H9 (cell line): ENCODE data around the gene NEMF. TPM values are rescaled to one million over a fixed set of nuclear protein-coding genes. Genes with fewer than 3 reads are reported as not detected.

Experiments
- DNase-seq: peaks from one replicate; pipeline ENCODE4 v3.0.0-alpha.2; 2017
- H2AFZ ChIP-seq: one replicate; pipeline ENCODE4 v1.6.1; 2013; ENCODE audit warnings: mild to moderate bottlenecking, low read length, control low read depth, moderate library complexity
- H2AK5ac ChIP-seq: 2 replicates; pipeline ENCODE4 v1.6.1; 2013; ENCODE audit warnings: low read length, control low read depth, mixed read lengths; ENCODE audit not compliant: insufficient read length
- H2BK120ac ChIP-seq: one replicate; pipeline ENCODE4 v1.6.1; 2013; ENCODE audit warnings: low read depth, mild to moderate bottlenecking, low read length, control low read depth, inconsistent platforms; ENCODE audit not compliant: poor library complexity, severe bottlenecking
- H2BK12ac ChIP-seq: 2 replicates; pipeline ENCODE4 v1.6.1; 2013; ENCODE audit warnings: low read length, control low read depth, mixed read lengths, low read depth; ENCODE audit not compliant: insufficient read length
- H2BK15ac ChIP-seq: 2 replicates; pipeline ENCODE4 v1.6.1; 2013; ENCODE audit warnings: low read depth, low read length, control low read depth
- H2BK20ac ChIP-seq: one replicate; pipeline ENCODE4 v1.6.1; 2013; ENCODE audit warnings: low read depth, mild to moderate bottlenecking, low read length, control low read depth, inconsistent platforms; ENCODE audit not compliant: poor library complexity, severe bottlenecking
- H2BK5ac ChIP-seq: 2 replicates; pipeline ENCODE4 v1.6.1; 2013; ENCODE audit warnings: low read length, control low read depth, mixed read lengths; ENCODE audit not compliant: insufficient read length
- H3K14ac ChIP-seq: 2 replicates; pipeline ENCODE4 v1.6.1; 2013; ENCODE audit warnings: low read length, control low read depth; ENCODE audit not compliant: insufficient read depth
- H3K18ac ChIP-seq: 2 replicates; pipeline ENCODE4 v1.6.1; 2013; ENCODE audit warnings: low read depth, mild to moderate bottlenecking, mixed read lengths, low read length, control low read depth; ENCODE audit not compliant: insufficient read length
- H3K23ac ChIP-seq: 2 replicates; pipeline ENCODE4 v1.6.1; 2013; ENCODE audit warnings: low read length, control low read depth, mixed read lengths, low read depth; ENCODE audit not compliant: insufficient read length
- H3K23me2 ChIP-seq: 2 replicates; pipeline ENCODE4 v1.6.1; 2013; ENCODE audit warnings: low read depth, mild to moderate bottlenecking, mixed read lengths, low read length, control low read depth; ENCODE audit not compliant: insufficient read length, poor library complexity, severe bottlenecking
- H3K27ac ChIP-seq: 2 replicates; pipeline ENCODE4 v1.5.1; 2013; ENCODE audit warnings: low read length, control low read depth, mixed read lengths, low read depth; ENCODE audit not compliant: insufficient read length
- H3K27me3 ChIP-seq: 2 replicates; pipeline ENCODE4 v1.6.1; 2013; ENCODE audit warnings: low read length, control low read depth, inconsistent platforms; ENCODE audit not compliant: insufficient read depth
- H3K4ac ChIP-seq: 2 replicates; pipeline ENCODE4 v1.6.1; 2013; ENCODE audit warnings: low read depth, mild to moderate bottlenecking, control low read depth, inconsistent platforms, low read length, moderate library complexity
- H3K4me1 ChIP-seq: 2 replicates; pipeline ENCODE4 v1.6.1; 2013; ENCODE audit warnings: low read length, control low read depth, inconsistent platforms; ENCODE audit not compliant: insufficient read depth
- H3K4me2 ChIP-seq: 2 replicates; pipeline ENCODE4 v1.6.1; 2013; ENCODE audit warnings: low read length, control low read depth, mixed read lengths; ENCODE audit not compliant: insufficient read length, insufficient read depth
- H3K56ac ChIP-seq: 2 replicates; pipeline ENCODE4 v1.6.1; 2013; ENCODE audit warnings: low read depth, mild to moderate bottlenecking, mixed read lengths, low read length, control low read depth; ENCODE audit not compliant: insufficient read length
- H3K79me1 ChIP-seq: 2 replicates; pipeline ENCODE4 v1.6.1; 2013; ENCODE audit warnings: low read depth, mild to moderate bottlenecking, moderate library complexity, low read length, control low read depth, inconsistent platforms; ENCODE audit not compliant: insufficient read depth, poor library complexity, severe bottlenecking
- H3K79me2 ChIP-seq: 2 replicates; pipeline ENCODE4 v1.6.1; 2013; ENCODE audit warnings: low read length, control low read depth, inconsistent platforms; ENCODE audit not compliant: insufficient read depth
- H3K9ac ChIP-seq: 2 replicates; pipeline ENCODE4 v1.6.1; 2013; ENCODE audit warnings: low read length, control low read depth, mixed read lengths; ENCODE audit not compliant: insufficient read length; ENCODE audit errors: extremely low read depth
- H3K9me3 ChIP-seq: one replicate; pipeline ENCODE4 v1.6.1; 2013; ENCODE audit warnings: low read depth, low read length, inconsistent platforms; ENCODE audit not compliant: control insufficient read depth
- H3T11ph ChIP-seq: one replicate; pipeline ENCODE4 v1.6.1; 2013; ENCODE audit warnings: mild to moderate bottlenecking, low read length, control low read depth, inconsistent platforms
- H4K20me1 ChIP-seq: one replicate; pipeline ENCODE4 v1.6.1; 2013; ENCODE audit not compliant: control insufficient read depth, insufficient read length, insufficient read depth
- H4K5ac ChIP-seq: 2 replicates; pipeline ENCODE4 v1.6.1; 2013; ENCODE audit warnings: low read depth, mild to moderate bottlenecking, mixed read lengths, low read length, control low read depth; ENCODE audit not compliant: insufficient read length
- H4K8ac ChIP-seq: replicated peaks from 2 replicates; pipeline ENCODE4 v1.6.1; 2013; ENCODE audit warnings: low read length, control low read depth, mixed read lengths, low read depth; ENCODE audit not compliant: insufficient read length
- H4K91ac ChIP-seq: 2 replicates; pipeline ENCODE4 v1.6.1; 2013; ENCODE audit warnings: low read depth, mild to moderate bottlenecking, moderate library complexity, mixed read lengths, low read length, control low read depth; ENCODE audit not compliant: insufficient read length
- H3K27ac Mint-ChIP-seq, 3 experiments: 2 replicates in 2 of 3; 3 replicates in 1 of 3; pipeline ENCODE4 v1.8.0; 2020 to 2021; ENCODE audit warnings: mixed read lengths in 3 of 3, mild to moderate bottlenecking in 1 of 3, moderate library complexity in 1 of 3
- H3K27me3 Mint-ChIP-seq: 2 replicates; pipeline ENCODE4 v1.8.0; 2021; ENCODE audit warnings: low read depth, mild to moderate bottlenecking, moderate library complexity, mixed read lengths
- H3K36me3 Mint-ChIP-seq, 3 experiments: 2 replicates in 2 of 3; 3 replicates in 1 of 3; pipeline ENCODE4 v1.8.0; 2020 to 2021; ENCODE audit warnings: low read depth in 3 of 3, mixed read lengths in 3 of 3; ENCODE audit not compliant: insufficient read depth in 1 of 3
- H3K4me1 Mint-ChIP-seq, 2 experiments: 2 replicates each; pipeline ENCODE4 v1.8.0; 2020; ENCODE audit warnings: mixed read lengths in 2 of 2
- H3K4me3 Mint-ChIP-seq, 2 experiments: 2 replicates in 1 of 2; 3 replicates in 1 of 2; pipeline ENCODE4 v1.8.0; 2020 to 2021; ENCODE audit warnings: mild to moderate bottlenecking in 2 of 2, mixed read lengths in 2 of 2, moderate library complexity in 1 of 2
- H3K9me3 Mint-ChIP-seq, 2 experiments: 2 replicates in 1 of 2; 3 replicates in 1 of 2; pipeline ENCODE4 v1.8.0; 2020; ENCODE audit warnings: mild to moderate bottlenecking in 2 of 2, mixed read lengths in 2 of 2, moderate library complexity in 1 of 2
- WGBS: extraction: QIAGEN DNeasy Blood & Tissue Kit; methylation state at CpG from one replicate; pipeline ENCODE4 v1.1.7; 2013; ENCODE audit warnings: missing lambda C conversion rate, low lambda C conversion rate, mixed read lengths; ENCODE audit not compliant: insufficient read length; ENCODE audit errors: extremely low coverage; 5-methylcytosine and 5-hydroxymethylcytosine counted together
- total RNA-seq: library from RNA; stranded (reverse); gene quantifications from 2 replicates; pipeline ENCODE4 v1.2.1, GENCODE V29; 2021
- TF ChIP-seq, protein P1 (sequence below): fragments of 200-600 bp; sonication (generic); conservative IDR thresholded peaks from 3 replicates; pipeline ENCODE4 v1.8.0; 2021; ENCODE audit warnings: antibody characterized with exemption, mild to moderate bottlenecking

NEMF gene
- total RNA-seq, 1 experiment from 2014 or later, result 57.4 TPM

DNA sequence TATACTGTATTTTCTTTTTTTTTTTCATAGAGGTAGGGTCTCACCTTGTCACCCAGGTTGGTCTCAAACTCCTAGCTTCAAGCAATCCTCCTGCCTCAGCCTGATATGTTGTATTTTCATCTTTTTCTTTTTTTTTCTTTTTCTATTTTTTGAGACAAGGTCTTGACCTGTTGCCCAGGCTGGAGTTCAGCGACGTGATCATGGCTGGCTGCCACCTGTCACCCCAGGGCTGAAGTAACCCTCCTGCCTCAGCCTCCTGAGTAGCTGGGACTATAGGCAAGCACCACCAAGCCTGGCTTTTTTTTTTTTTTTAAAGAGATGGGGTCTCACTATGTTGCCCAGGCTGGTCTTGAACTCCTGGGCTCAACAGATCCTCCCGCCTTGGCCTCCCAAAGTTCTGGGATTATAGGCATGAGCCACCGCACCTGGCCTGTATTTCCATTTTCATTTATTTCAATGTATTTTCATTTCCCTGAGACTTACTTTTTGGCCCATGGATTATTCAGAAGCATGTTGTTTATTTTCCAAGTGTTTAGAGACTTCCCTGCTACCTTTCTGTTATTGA is 24.1 kb upstream of the NEMF start:
- Histone ChIP-seq H2BK15ac (no peak overlapping the region), H3K23me2 (no peaks in the 10 kb centered on the region), H4K8ac (no peak overlapping the region), H3K9ac (no peak overlapping the region), H2BK120ac (no peak overlapping the region), H3K23ac (no peak overlapping the region), H3K79me2 (no peaks in the 10 kb centered on the region), H2AFZ (no peak overlapping the region), H3K4me2 (no peak overlapping the region), H3K9me3 (no peaks in the 10 kb centered on the region), H3K4ac (no peak overlapping the region), H4K91ac (no peak overlapping the region), H4K5ac (no peak overlapping the region), H4K20me1 (no peaks in the 10 kb centered on the region), H3K4me1 (peaks cover 3% of the 10 kb centered on the region; the same call in 1 of the 2 replicates), H3K27me3 (no peaks in the 10 kb centered on the region), H2BK5ac (no peak overlapping the region), H3K56ac (no peak overlapping the region), H2BK20ac (no peak overlapping the region), H3K18ac (no peak overlapping the region), H2AK5ac (no peak overlapping the region), H2BK12ac (no peak overlapping the region), H3K27ac (no peak overlapping the region), H3K14ac (no peak overlapping the region), H3T11ph (no peak overlapping the region), H3K79me1 (no peaks in the 10 kb centered on the region)
- H3K4me1 Mint-ChIP-seq, result peaks cover 5 to 9% of the 10 kb centered on the region in 2 experiments
- no peaks in the 10 kb centered on the region for H3K27me3 Mint-ChIP-seq
- no peak overlapping the region for H3K27ac Mint-ChIP-seq
- H3K4me3 Mint-ChIP-seq, result no peak overlapping the region
- TF ChIP-seq, protein P1, sequence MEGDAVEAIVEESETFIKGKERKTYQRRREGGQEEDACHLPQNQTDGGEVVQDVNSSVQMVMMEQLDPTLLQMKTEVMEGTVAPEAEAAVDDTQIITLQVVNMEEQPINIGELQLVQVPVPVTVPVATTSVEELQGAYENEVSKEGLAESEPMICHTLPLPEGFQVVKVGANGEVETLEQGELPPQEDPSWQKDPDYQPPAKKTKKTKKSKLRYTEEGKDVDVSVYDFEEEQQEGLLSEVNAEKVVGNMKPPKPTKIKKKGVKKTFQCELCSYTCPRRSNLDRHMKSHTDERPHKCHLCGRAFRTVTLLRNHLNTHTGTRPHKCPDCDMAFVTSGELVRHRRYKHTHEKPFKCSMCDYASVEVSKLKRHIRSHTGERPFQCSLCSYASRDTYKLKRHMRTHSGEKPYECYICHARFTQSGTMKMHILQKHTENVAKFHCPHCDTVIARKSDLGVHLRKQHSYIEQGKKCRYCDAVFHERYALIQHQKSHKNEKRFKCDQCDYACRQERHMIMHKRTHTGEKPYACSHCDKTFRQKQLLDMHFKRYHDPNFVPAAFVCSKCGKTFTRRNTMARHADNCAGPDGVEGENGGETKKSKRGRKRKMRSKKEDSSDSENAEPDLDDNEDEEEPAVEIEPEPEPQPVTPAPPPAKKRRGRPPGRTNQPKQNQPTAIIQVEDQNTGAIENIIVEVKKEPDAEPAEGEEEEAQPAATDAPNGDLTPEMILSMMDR, result no peak
- H3K36me3 Mint-ChIP-seq, result no peaks in the 10 kb centered on the region
- no CpG with 5 or more reads among the region's 4 CpGs for WGBS
- no peaks in the 10 kb centered on the region; a peak in 1 of 5 replicates for H3K9me3 Mint-ChIP-seq
- no peak for DNase-seq
